Aorta (tissue), 4 donors: Measurements from ENCODE around the gene LTBP2. TPM values are rescaled to one million over a fixed set of nuclear protein-coding genes. Genes with fewer than 3 reads are reported as not detected.

ENCODE experiments used
- polyA plus RNA-seq, 2 donors: library from polyadenylated mRNA; stranded (reverse); fragments of 200-250 nt; gene quantifications; one replicate each; pipeline ENCODE4 v1.2.3, GENCODE V29; 2013
- total RNA-seq, 2 donors: library from RNA; stranded (reverse); fragmentation: NEBNext Ultra II Directional; extraction: Animal tissue kit (Norgen Biotek cat#: 25700); gene quantifications; one replicate each; pipeline ENCODE4 v1.2.1, GENCODE V29; 2021
- donor health status: healthy with polysubstance abuse.
- donor health status: Bipolar disorder and iron deficiency.
- donor health status: DM: no; HTN: no; CAD: no.
- donor health status: DM: yes; HTN: yes; CAD: no.

The LTBP2 gene
- total and polyA plus RNA-seq, 4 donors, result 40.4 to 363 (median 228) TPM

Other genes starting within 250 kb of the LTBP2 start
- 1 to 10 TPM in 1 of 2 donors, under 1 TPM in 1; 0.94 to 1.2 TPM for gene SYNDIG1L, start 186.0 kb downstream of the LTBP2 start, total RNA-seq
- under 1 TPM; 0.38 to 0.64 TPM for gene SYNDIG1L, start 186.0 kb downstream of the LTBP2 start, polyA plus RNA-seq
- 100 to 1,000 TPM; 204 to 277 TPM for gene NPC2, start 118.9 kb downstream of the LTBP2 start, total RNA-seq
- gene NPC2, start 118.9 kb downstream of the LTBP2 start, polyA plus RNA-seq, result 100 to 1,000 TPM; 245 to 389 TPM
- gene ISCA2, start 118.5 kb downstream of the LTBP2 start, total RNA-seq, result 10 to 100 TPM; 12.9 to 15.9 TPM
- gene ISCA2, start 118.5 kb downstream of the LTBP2 start, polyA plus RNA-seq, result 10 to 100 TPM; 14.5 TPM
- 10 to 100 TPM; 32.7 to 35.7 TPM for gene AREL1, start 100.8 kb upstream of the LTBP2 start, total RNA-seq
- gene AREL1, start 100.8 kb upstream of the LTBP2 start, polyA plus RNA-seq, result 10 to 100 TPM in 1 of 2 donors, 1 to 10 TPM in 1; 3.9 to 11.1 TPM
- gene FCF1, start 100.9 kb upstream of the LTBP2 start, total RNA-seq, result 10 to 100 TPM; 40.8 to 42.4 TPM
- gene FCF1, start 100.9 kb upstream of the LTBP2 start, polyA plus RNA-seq, result 10 to 100 TPM; 22.6 to 25.9 TPM
- 10 to 100 TPM; 58.4 to 79.9 TPM for gene YLPM1, start 151.1 kb upstream of the LTBP2 start, total RNA-seq
- 10 to 100 TPM; 11.8 to 20.0 TPM for gene YLPM1, start 151.1 kb upstream of the LTBP2 start, polyA plus RNA-seq